HG03095 (cell line): Measurements from ENCODE around the gene P2RY12.

Experiments
- ATAC-seq: cut with Tn5 transposase; IDR thresholded peaks from one replicate; pipeline ENCODE4 v1.9.1; 2021; ENCODE audit warnings: moderate library complexity; ENCODE audit not compliant: unreplicated experiment

Gene P2RY12

DNA sequence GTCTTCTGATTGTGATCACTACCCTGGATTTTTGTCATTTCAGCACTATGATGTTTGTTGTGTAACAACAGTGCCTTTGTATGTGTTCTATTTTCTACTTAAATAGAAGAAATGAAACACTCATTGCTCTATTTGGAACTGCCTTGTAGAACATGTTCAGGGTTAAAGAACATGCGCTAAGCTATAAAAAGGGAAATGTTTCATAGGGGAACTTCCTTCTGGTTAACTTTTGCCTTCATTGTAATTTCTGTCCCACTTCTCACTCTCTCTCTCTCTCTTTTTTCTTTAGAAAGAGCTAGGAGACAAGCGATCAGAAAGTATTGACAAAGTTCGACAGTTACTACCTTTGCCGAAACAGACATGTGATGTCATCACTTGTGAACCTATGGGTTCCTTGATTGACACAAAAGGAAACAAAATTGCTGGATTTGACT, at the start of gene P2RY12:
TSS of gene P2RY12 (minus strand) at position 13 of the 434 bp plus-strand sequence. CDS start 45,908 bp downstream, outside the sequence.
- peak; percentile 51 for ATAC-seq

DNA sequence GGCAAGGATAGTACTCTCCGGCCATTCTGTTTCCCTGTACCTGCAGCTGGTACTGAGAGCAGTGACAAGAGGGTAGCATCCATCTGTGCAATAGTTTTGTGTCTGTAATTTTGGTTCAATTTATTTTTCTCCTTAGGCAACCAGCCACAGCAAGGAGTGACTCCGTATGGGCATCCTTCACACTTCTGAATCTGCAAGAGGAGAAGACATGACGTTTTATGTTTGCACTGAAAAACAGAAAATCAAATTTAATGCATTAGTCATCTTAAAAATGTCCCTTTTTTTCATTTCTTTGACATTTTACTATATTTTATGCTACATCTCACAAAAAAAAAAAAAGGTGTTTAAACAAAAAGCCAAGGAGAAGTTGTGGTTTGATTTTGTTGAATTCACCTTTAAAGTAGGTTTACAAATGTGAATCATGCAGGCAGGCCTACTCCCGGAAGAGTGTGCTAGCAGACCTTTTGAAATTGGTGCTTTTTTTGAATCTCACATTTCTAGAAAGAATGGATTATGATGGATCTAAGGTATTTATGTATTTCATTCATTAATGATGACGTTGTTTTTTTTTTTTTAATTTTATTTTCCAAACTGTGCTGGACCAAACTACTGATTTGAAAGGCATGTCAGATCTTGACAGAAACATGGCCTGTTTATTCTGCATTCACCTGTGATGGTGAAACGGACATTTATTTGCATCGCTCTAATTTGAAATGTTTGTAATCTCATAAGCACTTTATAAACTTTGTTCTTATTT, 48.2 kb upstream of the P2RY12 start:
- no peak for ATAC-seq

GRCh38 chr3:151431940-151432339, 47.4 kb upstream of the P2RY12 start:
- ATAC-seq: no peak

GRCh38 chr3:151430821-151431484, 46.4 kb upstream of the P2RY12 start:
- ATAC-seq: peak; percentile 41

DNA sequence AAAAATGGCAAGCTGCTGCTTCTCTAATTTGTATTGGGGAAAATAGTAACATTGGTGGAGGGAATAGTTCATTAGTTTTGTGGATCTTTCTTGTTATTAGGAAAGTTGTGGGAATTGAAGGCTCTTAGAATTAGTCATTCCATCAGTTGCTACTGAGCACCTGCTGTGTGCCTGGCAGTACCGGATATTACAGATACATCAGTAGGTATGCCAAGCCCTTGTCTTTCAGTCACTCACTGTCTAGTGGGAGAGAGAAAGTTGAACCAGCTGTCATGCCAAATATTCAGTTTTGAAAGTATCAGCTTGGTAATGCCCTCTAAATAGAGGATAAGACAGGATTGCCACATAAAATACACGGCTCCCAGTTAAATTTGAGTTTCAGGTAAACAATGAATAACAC, 43.8 kb upstream of the P2RY12 start:
- ATAC-seq: no peak

GRCh38 chr3:151426341-151426657, 41.7 kb upstream of the P2RY12 start:
- peak; percentile 87 for ATAC-seq

DNA sequence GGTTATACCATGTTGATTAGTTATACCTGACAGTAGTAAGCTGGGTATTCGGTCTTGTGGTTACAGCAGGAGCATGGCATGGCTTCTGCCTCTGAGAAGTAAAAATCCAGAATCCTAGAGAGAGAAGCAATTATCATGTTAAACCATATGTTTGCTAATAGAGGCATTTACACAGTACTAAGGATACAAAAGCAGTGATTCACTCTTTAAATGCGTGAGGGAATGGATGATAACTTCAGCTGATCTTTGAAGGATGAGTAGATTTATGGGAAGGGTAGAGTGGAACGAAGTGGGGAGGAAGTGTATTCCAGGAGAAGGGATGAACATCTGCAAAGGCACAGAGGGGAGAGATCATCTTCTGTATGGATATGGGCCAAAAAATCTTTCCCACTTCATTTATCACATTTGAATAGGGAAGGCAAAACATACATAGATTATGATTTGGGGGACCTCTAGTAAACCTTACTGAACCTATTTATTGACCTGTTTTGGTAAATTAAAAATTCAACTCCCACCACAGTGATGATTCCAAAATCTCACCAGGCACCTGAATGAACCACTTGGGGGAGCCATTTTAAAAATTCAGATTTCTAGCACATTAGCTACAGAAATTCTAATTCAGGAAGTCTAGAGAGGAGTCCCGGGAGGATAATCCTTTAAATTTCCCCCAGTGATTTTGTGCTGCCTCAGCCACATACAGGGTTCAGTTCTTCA, 41.2 kb upstream of the P2RY12 start:
- ATAC-seq: peak; percentile 18

- no peak for ATAC-seq
Observed at GRCh38 chr3:151423091-151423490, 38.5 kb upstream of the P2RY12 start.

GRCh38 chr3:151421938-151422337, 37.4 kb upstream of the P2RY12 start:
- ATAC-seq: no peak

DNA sequence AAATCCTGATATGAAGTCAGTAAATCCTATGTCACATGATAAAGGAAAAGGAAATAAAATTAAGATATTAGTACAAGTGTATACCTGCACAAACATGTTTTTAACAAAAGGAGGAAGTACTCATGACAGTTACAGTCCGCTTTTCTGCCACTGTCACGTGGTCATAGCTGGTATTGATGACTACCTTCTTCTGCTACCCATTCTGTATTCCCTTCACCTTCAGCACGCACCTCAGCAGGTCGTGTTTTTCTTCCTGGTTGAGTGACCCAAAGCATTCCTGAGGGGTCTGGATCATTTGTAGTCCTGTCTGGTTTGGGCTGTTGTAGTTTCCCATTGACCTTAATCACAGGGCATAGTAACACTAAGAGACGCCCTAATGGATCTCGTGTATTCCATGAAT, 35.3 kb upstream of the P2RY12 start:
- ATAC-seq: no peak

DNA sequence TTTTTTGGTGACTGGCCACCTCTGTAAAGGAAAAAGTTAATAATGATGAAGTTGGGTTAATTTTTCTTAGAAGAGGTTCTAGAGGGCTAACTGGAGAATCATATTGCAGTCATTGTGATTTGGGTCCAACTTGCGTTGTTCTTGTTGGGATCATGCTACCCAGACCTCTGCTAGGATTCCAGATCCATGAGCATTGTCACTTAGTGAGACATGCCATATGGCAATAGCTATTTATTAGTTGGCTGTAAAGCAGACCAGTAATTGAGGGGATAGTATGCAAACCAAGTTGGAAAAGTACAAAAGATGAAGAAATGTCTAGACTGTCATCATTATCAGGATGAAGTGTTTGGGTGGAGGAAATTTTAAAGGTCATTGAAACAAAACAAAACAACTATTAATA, 30.7 kb upstream of the P2RY12 start:
- ATAC-seq: no peak

- no peak for ATAC-seq
Observed at GRCh38 chr3:151412989-151413388, 28.4 kb upstream of the P2RY12 start.

- no peak for ATAC-seq
Observed at GRCh38 chr3:151410891-151411559, 26.5 kb upstream of the P2RY12 start.

DNA sequence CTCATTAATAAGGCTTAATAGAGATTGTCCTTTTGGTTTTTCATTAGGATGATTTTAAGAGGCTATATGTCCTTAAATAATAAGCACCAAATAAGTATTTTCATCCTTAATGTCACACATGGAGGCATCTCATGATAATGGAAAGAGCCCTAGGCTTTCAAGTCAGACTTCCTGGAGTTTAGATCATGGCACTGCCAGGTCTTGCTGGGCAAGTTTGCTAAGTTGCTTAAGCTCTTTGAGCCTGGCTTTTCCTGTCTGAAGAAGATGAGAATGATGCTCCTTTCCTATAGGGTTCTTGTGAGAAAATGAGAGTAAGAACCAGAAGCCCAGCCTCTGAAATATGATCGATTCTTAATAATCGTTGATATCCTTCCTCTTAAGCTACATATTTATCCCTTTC, 23.4 kb upstream of the P2RY12 start:
- no peak for ATAC-seq

DNA sequence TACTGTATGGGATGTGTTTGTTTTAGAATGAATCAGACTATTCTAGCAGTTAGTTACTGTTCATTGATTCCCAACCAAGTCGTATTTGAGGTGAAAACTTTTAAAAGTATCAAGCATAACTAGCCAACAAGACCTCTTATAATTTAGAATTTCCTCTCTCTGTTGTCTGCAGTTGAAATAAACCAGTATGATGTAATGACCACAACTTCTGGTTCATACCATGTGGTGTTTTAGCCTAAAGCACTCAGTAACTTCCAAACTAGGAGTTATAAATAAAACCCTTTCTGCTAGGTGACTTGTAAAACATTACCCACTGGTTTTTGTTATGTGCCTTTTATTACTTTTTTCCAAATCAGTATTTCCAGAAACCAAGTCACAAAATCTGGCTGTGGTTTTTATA, 19.8 kb upstream of the P2RY12 start:
- ATAC-seq: peak; percentile 84

DNA sequence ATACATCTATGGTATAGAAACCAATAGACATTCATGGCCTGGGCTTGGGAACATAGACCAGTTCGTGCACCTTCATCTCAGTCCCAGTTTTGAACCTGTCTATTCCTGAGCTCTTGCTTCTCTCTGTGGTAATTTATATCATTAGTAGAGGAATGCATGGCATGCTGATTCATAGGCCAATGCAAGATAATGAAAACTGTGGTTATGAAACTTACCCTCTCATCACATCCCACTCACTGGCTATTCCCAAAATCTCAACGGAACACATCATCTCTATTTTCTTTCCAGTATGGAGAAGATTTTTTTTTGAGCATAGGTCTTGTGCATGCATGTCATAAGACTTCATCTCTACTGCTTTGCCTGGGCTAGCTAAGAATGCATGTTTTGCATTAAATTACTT, 18.7 kb upstream of the P2RY12 start:
- ATAC-seq: no peak

- no peak for ATAC-seq
Observed at GRCh38 chr3:151402349-151402748, 17.8 kb upstream of the P2RY12 start.

- no peak for ATAC-seq
Observed at GRCh38 chr3:151400341-151400740, 15.8 kb upstream of the P2RY12 start.

- no peak for ATAC-seq
Observed at GRCh38 chr3:151398895-151399294, 14.3 kb upstream of the P2RY12 start.

- ATAC-seq: no peak
Observed at GRCh38 chr3:151395806-151396205, 11.3 kb upstream of the P2RY12 start.

DNA sequence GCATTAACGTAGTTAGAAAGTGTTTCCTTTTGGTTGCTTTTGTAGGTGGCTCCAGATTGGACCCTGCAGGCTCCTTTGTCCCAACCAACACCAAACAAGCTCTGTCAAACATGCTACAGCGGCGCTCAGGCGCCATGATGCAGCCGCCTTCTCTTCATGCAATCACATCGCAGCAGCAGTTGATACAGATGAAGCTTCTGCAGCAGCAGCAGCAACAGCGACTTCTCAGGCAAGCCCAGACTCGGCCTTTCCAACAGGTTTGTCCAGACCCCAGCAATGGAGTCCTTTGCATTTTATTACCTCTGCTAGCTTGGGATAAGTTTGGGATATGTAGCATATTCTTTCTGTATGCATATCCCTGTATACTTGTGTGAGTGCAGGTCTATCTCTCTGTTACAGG, 10.1 kb upstream of the P2RY12 start:
- ATAC-seq: no peak
